Fibroblast of mammary gland (primary cell): ENCODE results near the gene JAZF1.

Experiments used
- DNase-seq: peaks from one replicate; pipeline ENCODE4 v3.0.0-alpha.2; 2010; ENCODE audit warnings: low read depth
- H3K4me3 ChIP-seq: 2 replicates; pipeline ENCODE4 v1.5.1; 2011; ENCODE audit warnings: low read depth, mild to moderate bottlenecking, low read length, moderate library complexity; ENCODE audit not compliant: control insufficient read depth
- TF ChIP-seq, protein P1 (sequence below): conservative IDR thresholded peaks from 2 replicates; pipeline ENCODE4 v1.5.1; 2011; ENCODE audit warnings: low read depth, low read length, inconsistent platforms; ENCODE audit not compliant: control insufficient read depth, insufficient read depth

JAZF1 gene

DNA sequence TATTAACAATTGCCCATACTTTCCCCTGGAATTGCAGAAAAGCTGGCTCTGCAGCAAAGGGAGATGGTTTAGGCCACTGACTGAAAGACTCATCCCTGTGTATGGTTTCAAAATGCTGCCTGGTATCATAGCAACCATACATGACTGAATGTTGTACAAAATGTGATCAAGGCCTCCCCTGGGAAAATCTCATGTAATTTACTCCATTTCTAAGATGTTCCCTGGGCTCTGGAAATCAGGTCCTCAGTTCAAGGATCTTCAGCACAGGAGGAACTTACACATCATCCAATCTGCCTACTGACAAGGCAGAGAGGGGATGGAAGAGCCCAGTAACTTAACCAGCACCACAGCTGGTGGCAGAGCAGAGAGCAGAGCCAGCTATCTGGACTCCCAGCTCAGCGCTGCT, 111.8 kb downstream of the JAZF1 start:
- H3K4me3 ChIP-seq = no peak overlapping the region
- TF ChIP-seq, protein P1, sequence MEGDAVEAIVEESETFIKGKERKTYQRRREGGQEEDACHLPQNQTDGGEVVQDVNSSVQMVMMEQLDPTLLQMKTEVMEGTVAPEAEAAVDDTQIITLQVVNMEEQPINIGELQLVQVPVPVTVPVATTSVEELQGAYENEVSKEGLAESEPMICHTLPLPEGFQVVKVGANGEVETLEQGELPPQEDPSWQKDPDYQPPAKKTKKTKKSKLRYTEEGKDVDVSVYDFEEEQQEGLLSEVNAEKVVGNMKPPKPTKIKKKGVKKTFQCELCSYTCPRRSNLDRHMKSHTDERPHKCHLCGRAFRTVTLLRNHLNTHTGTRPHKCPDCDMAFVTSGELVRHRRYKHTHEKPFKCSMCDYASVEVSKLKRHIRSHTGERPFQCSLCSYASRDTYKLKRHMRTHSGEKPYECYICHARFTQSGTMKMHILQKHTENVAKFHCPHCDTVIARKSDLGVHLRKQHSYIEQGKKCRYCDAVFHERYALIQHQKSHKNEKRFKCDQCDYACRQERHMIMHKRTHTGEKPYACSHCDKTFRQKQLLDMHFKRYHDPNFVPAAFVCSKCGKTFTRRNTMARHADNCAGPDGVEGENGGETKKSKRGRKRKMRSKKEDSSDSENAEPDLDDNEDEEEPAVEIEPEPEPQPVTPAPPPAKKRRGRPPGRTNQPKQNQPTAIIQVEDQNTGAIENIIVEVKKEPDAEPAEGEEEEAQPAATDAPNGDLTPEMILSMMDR = no peak
- peak; percentile 90 for DNase-seq

DNA sequence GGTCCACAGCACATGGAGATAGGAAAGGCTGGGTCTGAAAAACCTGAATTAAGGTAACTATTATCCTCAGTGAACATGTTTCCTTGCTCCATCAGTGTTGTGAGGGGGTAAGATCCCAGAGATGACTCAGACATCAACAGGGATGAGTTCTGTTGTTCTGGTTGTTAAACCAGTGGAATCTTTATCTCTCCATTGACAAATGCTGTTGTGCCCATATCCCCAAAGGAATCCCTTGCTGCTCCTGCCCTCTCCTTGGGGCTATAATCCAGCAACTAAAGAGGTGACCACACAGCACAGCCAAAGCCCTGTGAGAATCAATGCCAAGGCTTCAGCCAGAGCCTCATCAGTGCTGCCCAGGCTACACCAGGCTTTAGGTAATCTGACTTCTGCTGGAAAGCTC, 113.4 kb downstream of the JAZF1 start:
- no peak overlapping the region for H3K4me3 ChIP-seq
- TF ChIP-seq, protein P1 = no peak
- DNase-seq = no peak

DNA sequence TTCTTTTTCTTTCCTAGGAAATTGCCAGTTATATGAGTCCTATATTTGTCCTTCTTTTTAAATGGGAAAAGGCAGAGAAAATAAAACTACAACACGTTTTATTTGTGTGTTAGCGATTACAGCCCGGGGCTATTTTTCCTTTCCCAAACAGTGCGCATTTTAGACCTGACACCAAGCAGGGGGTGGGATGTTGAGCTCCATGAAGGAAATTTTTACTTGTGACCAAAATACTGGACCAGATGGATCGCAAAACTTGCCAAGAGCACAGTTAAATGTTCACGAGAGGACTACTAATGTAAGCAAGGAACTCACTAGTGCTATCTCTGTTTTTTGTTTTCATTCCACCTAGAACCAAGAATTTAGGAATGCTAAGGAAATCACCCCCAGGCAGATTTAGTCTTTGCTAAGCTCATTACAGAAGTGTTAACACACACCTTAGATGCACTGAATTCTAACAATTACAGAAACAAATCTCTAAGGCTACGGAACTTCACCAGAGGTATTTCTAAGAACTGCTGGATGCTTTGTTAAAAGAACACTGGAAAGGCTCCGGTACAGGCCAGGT, 114.8 kb downstream of the JAZF1 start:
- no peak for DNase-seq
- TF ChIP-seq, protein P1 = no peak
- no peak overlapping the region for H3K4me3 ChIP-seq

DNA sequence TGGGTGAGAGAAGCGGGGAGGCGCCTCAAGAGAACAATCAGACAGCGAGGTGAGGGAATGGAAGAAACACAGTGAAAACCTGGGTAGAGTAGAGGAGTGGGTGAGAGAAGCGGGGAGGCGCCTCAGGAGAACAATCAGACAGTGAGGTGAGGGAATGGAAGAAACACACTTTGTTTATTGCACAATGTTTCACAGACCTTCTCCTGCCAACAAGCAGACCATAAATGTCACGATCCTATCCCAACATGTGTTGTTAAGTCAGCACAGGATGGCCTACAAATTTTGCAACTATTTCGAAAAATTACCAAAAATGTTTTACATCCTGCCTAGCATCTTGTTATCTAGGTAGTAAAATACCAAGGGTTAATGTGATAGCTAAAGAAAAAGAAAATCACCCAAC, 115.3 kb downstream of the JAZF1 start:
- TF ChIP-seq, protein P1 = no peak
- DNase-seq = peak; percentile 83
- H3K4me3 ChIP-seq = no peak overlapping the region

DNA sequence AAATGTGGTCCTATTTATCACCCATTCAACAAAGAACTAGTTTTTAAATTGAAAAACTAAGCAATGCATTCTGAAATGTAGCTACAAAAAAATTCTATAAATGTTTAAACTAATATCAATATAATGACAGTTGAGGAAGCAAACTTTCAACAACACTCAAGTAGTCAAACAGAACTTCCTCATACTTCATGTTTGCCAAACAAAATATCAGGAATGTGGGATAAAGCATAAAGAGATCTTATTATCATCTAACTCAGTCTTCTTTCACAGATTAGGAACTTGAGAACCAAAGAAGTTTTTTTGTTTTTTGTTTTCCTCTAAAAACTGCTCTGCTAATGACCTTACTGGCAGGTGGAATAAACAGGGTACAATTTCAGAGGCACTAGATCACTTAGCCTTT, 116.2 kb downstream of the JAZF1 start:
- no peak for DNase-seq
- TF ChIP-seq, protein P1 = no peak
- no peak overlapping the region for H3K4me3 ChIP-seq

DNA sequence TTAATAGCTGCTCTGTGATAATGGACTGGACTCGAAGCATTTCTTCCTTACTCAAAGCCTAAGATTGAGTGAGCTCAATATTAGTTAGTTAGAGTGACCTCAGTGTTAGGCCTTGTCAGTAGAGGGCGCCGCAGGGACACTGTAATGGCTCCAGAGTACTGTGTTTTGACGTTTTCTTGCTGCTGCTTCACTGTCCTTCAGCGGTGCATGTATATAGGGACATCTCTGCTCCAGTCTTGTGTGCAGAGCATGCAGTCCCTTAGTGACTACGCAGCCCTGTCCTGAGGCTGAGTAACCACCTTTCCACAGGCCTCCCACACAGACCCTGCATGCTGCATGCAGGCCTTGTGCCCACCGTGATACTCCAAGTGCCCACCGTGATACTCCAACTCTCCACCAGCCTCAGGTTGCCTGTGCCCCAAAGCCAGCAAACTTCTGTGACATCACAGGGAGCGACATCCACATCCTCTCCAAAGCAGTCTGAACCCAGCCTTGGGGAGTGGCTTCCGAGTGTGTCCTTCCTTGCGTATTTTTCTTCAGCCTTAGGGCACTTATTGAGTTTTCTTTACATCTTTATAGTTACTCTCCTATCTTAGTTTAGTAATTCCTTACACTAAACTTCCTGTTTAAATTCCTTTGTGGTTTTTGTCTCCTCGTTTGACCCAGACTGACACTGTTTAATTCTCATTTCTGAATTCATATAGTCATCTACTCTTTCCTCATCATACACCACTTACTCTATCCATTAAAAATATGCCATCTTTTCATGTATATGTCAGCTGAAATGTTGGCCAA, 118.2 kb downstream of the JAZF1 start:
- H3K4me3 ChIP-seq = no peak overlapping the region
- peak; percentile 71 for DNase-seq

More for the DNA sequence above, 118.2 kb downstream of the JAZF1 start:
- TF ChIP-seq, protein P1 = peak; percentile 83
